ENCODE measurements around the gene PLXNA4.

The PLXNA4 gene

GRCh38 chr7:132380059-132380458 is 196.2 kb downstream of the PLXNA4 start:
- FAIRE-seq, result no peak

DNA sequence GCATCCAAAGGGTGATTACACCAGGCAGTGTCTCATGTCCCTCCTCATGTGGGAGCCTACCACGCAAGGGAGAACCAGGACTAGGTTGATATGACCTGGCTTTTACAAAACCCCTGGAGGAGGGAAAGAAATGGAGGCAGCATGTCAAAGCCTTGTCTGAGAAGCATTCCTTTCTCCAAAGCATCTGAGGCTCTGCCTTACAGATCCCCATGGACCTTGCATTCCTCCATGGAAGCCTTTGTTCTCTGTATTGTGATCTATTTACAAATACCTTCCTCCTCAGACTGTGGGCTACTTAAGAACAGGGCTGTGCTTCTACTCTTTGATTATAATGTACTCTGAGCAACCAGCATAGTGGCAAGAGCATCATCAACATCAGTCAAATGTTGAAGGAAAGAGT is 197.0 kb downstream of the PLXNA4 start:
- no peak for FAIRE-seq

DNA sequence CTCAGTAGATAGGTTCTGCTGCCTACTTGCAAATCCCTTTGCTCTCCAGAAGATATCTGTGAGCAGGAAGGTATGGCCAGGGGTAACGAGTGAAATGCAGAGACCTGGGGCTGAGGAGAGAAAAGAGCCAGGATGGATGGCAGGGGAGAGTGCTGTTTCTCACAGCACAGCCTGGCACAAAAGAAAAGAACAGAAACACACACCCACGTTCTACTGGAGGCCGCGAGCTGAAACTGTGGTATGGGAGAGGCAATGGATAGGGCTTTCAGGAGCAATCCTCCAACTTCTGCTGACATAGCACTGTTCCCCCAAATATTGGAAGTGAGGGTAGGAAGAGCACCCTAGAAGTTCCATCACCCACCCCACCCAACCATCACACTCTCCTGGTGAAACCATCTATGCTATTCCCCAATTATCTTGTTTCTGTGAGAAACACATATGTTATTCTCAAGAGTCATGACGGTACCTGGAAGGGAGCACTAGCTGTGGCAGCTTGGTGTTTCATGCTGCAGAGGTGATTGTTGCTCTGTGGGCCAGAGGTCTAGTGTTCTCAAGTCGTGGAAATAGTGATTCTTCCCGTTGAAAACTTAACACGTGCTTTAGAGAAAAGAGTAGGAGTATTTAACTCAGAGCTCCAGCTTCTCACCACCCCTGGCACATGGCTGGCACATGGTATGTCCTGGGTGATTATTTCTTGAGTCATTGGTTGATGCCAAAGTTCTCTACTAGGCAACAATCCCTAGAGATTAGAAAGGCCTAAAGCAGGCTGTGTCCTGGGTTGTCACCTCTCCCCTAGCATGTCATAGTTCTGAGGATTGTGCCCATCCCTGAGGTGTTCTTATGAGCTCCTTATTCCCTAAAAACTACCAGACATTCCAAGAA is 198.3 kb downstream of the PLXNA4 start:
- no peak for FAIRE-seq

- FAIRE-seq, result no peak
Observed at GRCh38 chr7:132377015-132377414, 199.3 kb downstream of the PLXNA4 start.

DNA sequence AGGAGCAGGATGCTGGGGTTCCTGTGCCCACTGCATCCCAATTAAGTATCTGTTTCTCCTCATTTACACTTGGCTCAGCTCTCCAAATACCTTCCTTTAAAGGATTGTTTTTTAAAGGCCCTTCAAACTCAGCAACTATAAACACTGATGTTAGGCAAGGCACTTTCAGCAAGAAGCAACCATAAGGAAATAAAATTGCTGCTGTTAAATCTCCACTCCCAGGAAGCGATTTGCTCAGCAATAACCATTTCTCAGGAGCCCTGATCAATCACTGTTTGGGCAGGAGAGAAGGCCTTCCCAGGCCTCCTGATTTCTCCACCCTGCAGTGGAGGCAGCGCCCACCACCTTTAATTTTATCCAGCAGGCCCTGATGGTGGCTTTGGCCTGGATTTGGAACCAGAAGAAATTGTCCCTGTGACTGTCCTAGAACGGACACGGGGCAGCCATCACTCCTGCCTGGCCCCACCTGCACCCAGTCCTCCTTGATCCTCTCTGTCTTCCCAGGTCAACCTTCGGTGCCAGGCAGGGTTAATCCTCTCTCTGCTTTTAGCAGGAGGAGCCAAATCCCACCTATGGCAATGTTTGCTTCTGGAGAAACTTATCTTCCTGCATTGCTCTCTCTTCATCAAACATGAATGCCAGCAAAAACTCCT is 199.8 kb downstream of the PLXNA4 start:
- FAIRE-seq, result no peak

GRCh38 chr7:132373879-132374278 is 202.4 kb downstream of the PLXNA4 start:
- no peak for FAIRE-seq

DNA sequence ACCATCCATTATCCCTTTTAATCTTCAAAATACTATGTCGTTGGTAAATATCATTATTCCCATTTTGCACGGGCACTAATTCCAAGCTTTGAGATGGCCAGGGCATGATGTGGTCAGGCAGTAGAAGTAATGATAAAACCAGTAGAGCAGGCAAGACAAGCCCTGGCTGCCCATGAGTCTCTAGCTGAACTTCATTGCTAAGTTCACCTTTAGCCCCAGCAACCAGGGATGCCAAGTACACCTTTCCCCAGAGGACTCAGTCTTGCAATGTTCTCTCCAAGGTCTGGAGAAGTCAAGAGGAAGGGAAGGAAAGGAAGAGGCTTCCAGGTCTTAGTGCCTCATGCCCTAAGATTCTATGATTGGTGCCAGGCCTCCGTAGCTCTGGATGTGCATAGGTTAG is 203.2 kb downstream of the PLXNA4 start:
- no peak for FAIRE-seq

DNA sequence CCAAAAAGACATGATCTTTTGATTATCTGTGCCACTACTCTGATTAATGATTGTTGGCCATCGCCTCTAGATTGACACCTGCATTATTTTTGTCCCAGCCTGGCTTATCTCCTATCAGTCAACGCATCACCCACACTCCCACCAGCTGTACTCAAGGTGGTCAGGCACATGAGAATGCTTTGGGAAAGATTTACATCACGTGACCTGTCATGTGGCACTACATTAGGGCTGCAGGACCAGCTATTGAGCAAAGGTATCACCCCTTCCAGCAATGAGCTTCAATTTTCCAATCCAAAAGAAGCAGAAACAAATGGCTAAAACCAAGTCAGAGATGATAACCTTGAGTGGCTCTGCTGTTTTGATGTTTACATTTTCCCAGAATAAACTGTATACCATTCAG is 204.3 kb downstream of the PLXNA4 start:
- FAIRE-seq, result no peak

GRCh38 chr7:132368246-132368900 is 207.9 kb downstream of the PLXNA4 start:
- FAIRE-seq, result no peak

- FAIRE-seq, result no peak
Observed at GRCh38 chr7:132367795-132368194, 208.5 kb downstream of the PLXNA4 start.

DNA sequence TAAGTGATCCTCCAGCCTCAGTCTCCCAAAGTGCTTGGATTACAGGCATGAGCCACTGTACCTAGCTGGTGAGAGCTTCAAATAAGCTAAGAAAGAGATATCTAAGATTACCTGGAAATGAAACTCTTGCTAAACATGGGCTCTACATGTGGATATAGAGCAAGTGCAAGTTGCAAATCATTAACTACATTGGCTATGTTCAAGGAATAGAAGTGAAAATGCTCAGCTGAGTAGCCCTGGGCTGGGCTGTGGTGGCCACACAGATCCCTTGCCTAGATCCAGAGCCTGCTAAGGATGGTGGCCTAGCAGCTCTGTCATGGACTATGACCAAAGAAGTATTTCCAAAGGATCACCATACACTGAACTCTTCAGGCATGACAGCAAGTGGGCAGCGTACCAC is 209.3 kb downstream of the PLXNA4 start:
- no peak for FAIRE-seq

DNA sequence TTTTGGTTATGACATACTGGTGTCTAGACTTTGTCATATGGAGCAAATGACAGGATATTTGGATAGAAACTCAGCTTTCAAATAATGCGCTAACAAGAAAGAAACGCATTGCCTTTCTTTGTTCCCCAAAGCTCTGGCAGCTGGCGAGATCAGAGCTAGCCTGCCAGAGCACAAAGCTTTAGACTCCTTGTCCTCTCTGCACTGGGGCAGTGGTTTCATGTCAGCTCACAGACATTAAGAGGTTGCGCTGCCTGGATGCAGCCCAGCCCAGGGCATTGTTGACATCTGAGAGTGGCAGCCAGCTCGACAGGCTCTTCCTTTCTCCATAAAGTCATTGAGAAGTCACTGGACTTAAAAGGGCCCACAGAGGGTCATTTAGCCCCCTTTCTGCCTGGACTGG is 212.0 kb downstream of the PLXNA4 start:
- no peak for FAIRE-seq

GRCh38 chr7:132362059-132362458 is 214.2 kb downstream of the PLXNA4 start:
- no peak for FAIRE-seq

GRCh38 chr7:132361146-132361545 is 215.1 kb downstream of the PLXNA4 start:
- FAIRE-seq, result no peak

DNA sequence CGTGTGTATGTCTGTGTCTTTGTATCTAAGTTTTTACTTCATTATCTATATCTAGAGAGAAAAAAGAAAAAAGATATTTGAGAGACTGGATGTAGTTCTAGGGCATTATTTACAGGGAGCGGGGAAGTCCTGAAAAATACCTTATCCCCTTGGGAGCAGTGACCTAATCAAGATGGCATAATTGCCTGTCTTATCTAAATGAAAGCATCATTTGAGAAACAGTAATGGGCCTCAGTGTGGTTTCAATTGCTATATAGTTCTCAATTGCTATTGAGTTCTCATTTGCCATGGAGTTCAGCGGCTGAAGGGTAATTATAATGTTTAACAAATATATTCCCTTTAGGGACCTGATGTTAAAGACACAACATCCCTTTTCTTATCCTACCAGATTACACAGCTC is 216.5 kb downstream of the PLXNA4 start:
- no peak for FAIRE-seq

GRCh38 chr7:132355048-132355447 is 221.2 kb downstream of the PLXNA4 start:
- FAIRE-seq, result no peak

DNA sequence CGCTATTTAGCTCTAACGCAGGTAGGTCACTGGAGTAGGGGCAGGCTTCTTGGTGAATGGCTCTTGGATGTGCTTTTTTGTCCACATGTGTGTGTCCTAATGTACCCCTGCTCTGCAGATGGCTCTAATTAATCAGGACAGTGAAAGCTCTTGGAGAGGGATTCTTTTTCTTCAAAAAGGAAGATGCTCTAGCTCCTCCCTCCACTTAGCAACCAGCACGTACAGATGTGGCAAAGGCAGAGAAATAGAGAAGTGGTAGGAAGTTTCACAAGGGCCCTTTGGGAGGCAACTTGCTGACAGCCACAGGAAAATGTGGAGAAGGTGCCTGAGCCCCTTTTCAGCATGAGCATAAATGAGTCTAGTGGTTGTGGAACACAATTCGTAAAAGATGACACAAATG is 221.7 kb downstream of the PLXNA4 start:
- no peak for FAIRE-seq

DNA sequence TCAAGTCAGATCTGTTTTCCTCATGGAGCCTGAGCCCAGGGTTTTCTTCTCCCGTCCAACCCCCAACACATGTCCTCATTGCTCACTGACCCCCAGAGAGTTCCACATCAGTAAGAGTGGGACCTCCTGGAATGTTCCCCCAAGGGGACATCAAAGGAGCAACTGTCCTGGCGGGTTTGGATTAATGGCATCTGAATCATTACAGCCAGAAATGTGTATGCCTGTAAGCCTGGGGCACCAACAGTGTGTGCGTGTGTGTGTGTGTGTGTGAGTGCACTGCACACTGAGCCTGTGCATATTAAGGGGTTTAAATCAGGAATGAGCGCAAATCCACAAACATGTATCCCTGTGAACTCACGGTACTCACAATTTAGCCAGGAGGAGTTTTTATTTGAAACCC is 222.3 kb downstream of the PLXNA4 start:
- FAIRE-seq, result no peak

GRCh38 chr7:132352800-132353199 is 223.5 kb downstream of the PLXNA4 start:
- FAIRE-seq, result no peak

GRCh38 chr7:132351954-132352499 is 224.2 kb downstream of the PLXNA4 start:
- no peak for FAIRE-seq

GRCh38 chr7:132350741-132351140 is 225.5 kb downstream of the PLXNA4 start:
- FAIRE-seq, result no peak

DNA sequence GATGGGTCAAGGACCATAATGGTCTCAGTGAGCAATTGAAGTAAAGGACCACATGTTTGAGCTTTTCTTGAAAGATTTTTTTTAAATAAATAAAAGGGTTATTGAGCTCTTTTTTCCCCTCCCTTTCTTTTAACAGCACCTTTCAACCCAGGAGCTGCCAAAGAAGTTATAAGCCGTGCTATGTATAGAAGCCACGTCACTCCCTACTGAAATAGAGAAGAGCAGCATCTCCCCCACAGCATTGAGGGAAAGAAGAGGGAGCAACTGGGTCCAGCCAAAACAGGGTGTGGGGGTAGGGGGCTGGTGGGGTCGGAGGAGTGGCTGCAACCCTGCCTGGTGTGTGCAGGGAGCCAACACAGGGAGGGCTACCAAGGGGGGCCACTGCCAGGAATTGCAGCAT is 227.2 kb downstream of the PLXNA4 start:
- no peak for FAIRE-seq

DNA sequence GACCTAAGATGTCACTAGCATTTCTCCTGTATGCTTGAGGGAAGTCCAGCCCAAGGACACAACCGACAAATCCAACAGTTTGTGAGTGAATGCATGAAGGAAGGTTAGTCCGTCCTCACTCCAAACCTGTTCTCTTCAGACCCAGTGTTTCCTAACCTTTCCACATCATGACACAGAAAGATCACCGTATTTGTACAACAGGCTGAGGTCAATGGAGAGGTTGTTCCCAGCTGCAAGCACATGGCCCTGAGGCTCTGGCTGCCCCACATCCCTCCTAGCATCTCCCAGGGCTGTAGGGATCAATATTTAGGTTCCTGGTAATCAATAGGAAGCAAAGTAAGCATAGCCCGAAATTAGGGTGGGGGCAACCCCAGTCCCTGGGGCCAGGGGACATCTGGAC is 227.9 kb downstream of the PLXNA4 start:
- no peak for FAIRE-seq

DNA sequence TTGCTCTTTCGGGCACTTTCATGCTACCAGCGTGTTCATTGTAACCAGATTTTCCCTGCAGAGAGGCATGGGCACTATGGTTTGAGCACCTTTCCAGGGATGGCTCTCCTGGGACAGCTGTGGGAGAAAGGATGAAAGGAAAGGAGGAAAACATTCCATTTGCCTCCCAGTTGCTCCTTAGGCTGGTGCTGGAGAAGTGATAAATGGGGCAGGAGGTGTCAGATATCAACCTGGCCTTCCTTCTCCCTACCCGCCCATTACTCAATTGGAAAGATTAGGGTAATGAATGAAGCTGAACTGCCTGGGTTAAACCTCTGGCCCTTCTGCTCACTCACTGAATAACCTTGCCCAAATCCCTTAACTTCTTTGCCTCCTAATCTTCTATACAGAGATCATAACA is 228.4 kb downstream of the PLXNA4 start:
- no peak for FAIRE-seq
